HFFc6 (cell line): Measurements from ENCODE around the gene NQO2. TPM values are rescaled to one million over a fixed set of nuclear protein-coding genes. Genes with fewer than 3 reads are reported as not detected.
A peak's percentile ranks its signal among the peaks of the same experiment; 100 is the strongest.
"Not testable (repeated sequence)": the region's sequence is repeated elsewhere in the genome, so short reads cannot be mapped to it uniquely, and the experiment has no call there.

ENCODE experiments used
- DNase-seq: peaks from one replicate; pipeline ENCODE4 v3.0.0-alpha.2; 2018
- H3K27ac Mint-ChIP-seq: 2 replicates; pipeline ENCODE4 v1.8.0; 2020; ENCODE audit warnings: mild to moderate bottlenecking, mixed read lengths
- H3K27me3 Mint-ChIP-seq: 2 replicates; pipeline ENCODE4 v1.8.0; 2021; ENCODE audit warnings: mild to moderate bottlenecking, moderate library complexity, mixed read lengths; ENCODE audit not compliant: insufficient read depth
- H3K36me3 Mint-ChIP-seq: 2 replicates; pipeline ENCODE4 v1.8.0; 2021; ENCODE audit warnings: low read depth, mixed read lengths
- H3K4me1 Mint-ChIP-seq: 2 replicates; pipeline ENCODE4 v1.8.0; 2020; ENCODE audit warnings: low read depth, mixed read lengths
- H3K4me3 Mint-ChIP-seq: 2 replicates; pipeline ENCODE4 v1.8.0; 2020; ENCODE audit warnings: mild to moderate bottlenecking, moderate library complexity, mixed read lengths
- H3K9me3 Mint-ChIP-seq: 2 replicates; pipeline ENCODE4 v1.8.0; 2020; ENCODE audit warnings: mild to moderate bottlenecking, mixed read lengths
- total RNA-seq, 6 experiments: library from RNA; stranded (reverse); fragmentation: NEBNext Ultra II Directional; extraction: Animal tissue kit (Norgen Biotek cat#: 25700); gene quantifications; 2 replicates in 1 of 6; 3 replicates in 5 of 6; pipeline ENCODE4 v1.2.3, GENCODE V29; 2021
- TF ChIP-seq, protein P1 (sequence below): fragments of 200-600 bp; sonication (generic); IDR thresholded peaks from 2 replicates; pipeline ENCODE4 v1.5.0; 2021; ENCODE audit warnings: antibody characterized with exemption, mild to moderate bottlenecking

Gene NQO2
- total RNA-seq, 6 experiments from 2014 or later = 28.9 to 48.6 (median 43.6) TPM

DNA sequence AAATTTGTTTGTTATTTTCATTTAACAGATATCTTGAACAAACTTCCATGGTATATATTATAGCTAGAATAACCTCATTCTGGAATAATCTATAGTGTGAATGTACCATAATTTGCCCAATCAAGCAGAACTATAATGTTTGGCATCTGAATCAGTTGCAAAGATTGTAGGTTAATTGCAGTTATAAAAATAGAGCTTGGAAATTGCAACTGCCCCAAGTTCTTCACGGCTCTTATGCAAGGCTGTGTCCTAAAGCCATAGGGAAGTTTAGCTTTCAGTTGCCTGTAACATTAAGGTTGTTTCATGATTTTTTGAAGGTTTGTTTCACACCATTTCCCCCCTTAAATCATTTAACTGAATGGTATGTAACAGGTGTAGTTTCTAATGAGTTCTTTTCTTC lies 19.4 kb downstream of the NQO2 start:
- TF ChIP-seq, protein P1, sequence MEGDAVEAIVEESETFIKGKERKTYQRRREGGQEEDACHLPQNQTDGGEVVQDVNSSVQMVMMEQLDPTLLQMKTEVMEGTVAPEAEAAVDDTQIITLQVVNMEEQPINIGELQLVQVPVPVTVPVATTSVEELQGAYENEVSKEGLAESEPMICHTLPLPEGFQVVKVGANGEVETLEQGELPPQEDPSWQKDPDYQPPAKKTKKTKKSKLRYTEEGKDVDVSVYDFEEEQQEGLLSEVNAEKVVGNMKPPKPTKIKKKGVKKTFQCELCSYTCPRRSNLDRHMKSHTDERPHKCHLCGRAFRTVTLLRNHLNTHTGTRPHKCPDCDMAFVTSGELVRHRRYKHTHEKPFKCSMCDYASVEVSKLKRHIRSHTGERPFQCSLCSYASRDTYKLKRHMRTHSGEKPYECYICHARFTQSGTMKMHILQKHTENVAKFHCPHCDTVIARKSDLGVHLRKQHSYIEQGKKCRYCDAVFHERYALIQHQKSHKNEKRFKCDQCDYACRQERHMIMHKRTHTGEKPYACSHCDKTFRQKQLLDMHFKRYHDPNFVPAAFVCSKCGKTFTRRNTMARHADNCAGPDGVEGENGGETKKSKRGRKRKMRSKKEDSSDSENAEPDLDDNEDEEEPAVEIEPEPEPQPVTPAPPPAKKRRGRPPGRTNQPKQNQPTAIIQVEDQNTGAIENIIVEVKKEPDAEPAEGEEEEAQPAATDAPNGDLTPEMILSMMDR = no peak
- peaks cover 1% of the 10 kb centered on the region; the same call in 1 of the 2 replicates for H3K27me3 Mint-ChIP-seq
- H3K4me1 Mint-ChIP-seq = peaks cover 15% of the 10 kb centered on the region
- no peak overlapping the region for H3K27ac Mint-ChIP-seq
- peaks cover 37% of the 10 kb centered on the region for H3K36me3 Mint-ChIP-seq
- peaks cover 8% of the 10 kb centered on the region for H3K9me3 Mint-ChIP-seq
- no peak overlapping the region for H3K4me3 Mint-ChIP-seq
- no peak for DNase-seq

DNA sequence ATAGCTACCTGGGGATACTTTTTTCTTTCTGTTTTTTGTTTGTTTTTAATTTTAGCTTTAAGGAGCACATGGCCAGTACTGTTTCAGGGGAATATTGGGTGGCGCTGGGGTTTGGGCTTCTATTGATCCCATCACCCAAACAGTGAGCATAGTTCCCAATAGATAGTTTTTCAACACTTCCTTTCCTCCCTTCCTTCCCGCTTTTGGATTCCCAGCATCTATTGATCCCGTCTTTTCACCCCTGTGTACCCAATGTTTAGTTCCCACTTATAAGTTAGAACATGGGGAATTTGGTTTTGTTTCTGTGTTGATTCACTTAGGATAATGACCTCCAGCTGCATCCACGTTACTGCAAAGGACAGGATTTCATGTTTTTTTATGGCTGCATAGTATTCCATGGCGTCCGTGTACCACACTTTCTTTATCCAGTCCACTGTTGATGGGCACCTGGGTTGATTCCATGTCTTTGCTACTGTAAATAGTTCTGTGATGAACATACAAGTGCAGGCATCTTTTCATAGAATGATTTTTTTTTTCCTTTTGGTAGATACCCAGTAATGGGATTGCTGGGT lies 20.1 kb downstream of the NQO2 start:
- no peak for DNase-seq
- Mint-ChIP-seq H3K4me3 (no peak overlapping the region), H3K27ac (no peak overlapping the region), H3K4me1 (peaks cover 22% of the 10 kb centered on the region), H3K9me3 (peaks cover 8% of the 10 kb centered on the region), H3K36me3 (peaks cover 37% of the 10 kb centered on the region), H3K27me3 (peaks cover 1% of the 10 kb centered on the region; the same call in 1 of the 2 replicates)
- TF ChIP-seq, protein P1 = no peak

DNA sequence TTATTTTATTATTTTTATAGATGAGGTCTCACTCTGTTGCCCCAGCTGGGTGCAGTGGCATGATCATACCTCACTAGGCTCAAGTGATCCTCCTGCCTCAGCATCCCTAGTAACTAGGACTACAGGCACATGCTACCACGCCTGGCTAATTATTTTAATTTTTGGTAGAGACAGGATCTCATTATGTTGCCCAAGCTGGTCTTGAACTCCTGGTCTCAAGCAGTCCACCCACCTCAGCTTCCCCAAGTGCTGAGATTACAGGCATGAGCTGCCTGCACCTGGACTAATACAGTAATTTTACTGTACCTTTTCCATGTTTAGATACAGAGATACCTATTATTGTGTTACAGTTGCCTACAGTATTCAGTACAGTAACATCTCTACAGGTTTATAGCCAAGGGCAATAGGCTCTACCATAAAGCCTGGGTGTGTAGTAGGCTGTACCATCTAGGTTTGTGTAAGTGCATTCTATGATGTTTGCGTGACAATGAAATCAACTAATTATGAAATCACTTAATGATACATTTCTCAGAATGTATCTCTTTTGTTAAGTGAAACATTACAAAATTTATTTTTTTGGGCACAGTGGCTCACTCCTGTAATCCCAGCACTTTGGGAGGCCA lies 21.4 kb downstream of the NQO2 start:
- not testable (repeated sequence) for H3K27ac Mint-ChIP-seq, H3K27me3 Mint-ChIP-seq, H3K9me3 Mint-ChIP-seq, H3K4me3 Mint-ChIP-seq, DNase-seq
- H3K36me3 Mint-ChIP-seq = peaks cover 33% of the 10 kb centered on the region
- peaks cover 29% of the 10 kb centered on the region for H3K4me1 Mint-ChIP-seq

DNA sequence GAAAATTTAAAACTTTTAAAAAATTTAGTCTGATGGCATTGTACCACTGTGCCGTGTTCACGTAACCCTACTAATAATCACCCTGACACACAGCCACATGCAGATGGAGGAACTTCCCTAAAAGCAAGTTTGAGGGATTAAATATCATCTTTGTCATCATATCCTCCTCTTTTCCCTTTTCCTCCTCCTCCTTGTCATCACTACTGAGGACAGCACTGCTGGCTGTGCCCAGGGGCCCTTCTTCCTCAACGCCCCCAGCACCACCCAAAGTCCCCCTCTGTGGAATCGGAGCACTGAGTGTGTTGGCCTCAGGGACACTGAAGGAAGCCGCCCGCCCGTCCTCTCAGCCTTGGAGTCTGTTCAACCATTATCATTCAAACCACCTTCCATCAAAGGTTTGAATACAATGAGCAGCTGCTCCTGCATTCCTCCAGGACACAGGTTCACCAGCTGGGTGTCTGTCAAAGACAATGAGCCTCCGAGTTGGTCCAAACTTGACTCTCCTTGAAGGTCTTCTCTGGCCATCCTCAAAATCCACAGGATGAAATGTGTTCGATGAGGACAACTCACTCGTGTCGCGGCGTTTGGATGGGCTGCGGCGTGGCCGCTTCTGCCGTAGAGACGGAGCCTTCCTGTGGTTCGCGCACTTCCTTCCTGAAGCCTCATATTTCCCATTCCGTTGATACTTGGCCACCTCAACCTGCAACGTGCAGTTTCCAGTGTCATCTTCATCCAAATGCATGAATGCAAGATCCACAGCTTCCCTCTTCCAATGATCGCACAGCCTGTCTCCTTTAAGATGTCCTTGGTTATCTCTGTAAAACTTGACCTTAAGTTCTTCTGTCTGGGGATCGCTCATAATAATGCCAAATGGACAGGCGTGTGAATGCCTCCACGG lies 23.3 kb downstream of the NQO2 start:
- Mint-ChIP-seq H3K4me3 (peak overlapping the region; percentile 67), H3K27me3 (peaks cover 3% of the 10 kb centered on the region; the same call in 1 of the 2 replicates), H3K4me1 (peaks cover 36% of the 10 kb centered on the region), H3K36me3 (peaks cover 32% of the 10 kb centered on the region), H3K27ac (peak overlapping the region; percentile 96), H3K9me3 (peaks cover 8% of the 10 kb centered on the region)
- TF ChIP-seq, protein P1 = no peak
- no peak for DNase-seq

DNA sequence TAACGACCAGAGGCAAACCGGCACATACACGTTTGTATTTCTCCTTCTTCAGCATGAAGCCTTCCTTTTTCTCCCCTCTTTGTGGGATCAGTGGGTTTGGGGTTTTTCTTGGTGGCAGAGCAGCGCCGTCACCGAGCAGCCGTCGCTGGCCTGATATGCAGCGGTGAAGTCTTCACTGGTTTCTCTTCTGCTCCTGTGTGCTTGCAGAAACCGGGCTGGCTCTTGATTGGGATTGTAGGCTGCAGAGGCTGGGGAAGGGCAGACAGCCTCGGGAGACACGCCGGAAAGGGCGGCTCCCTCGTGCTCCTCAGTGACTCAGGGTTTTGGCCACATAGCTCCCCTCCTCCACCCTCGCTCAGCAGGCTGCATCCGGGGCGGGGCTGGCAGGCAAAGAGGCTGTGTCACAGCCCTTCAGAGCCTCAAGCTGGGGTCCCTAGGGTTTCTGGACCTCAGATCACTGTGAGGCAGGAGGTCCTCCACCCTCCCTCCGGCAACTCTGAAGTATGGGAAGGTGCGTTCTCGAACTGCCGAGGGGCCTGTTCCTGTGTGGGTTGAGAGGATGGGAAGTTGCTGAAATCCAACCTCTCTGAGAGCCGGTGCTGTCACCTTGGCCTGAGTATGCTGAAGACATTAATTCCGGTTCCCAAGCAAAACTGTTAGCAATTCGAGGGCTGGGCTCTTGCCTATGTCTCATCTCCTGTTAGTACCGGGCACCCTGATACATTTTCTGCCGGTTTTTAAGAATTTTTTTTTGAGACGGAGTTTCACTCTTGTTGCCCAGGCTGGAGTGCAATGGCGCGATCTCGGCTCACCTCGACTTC lies 24.2 kb downstream of the NQO2 start:
- H3K4me3 Mint-ChIP-seq = peak overlapping the region; percentile 67
- peaks cover 32% of the 10 kb centered on the region for H3K36me3 Mint-ChIP-seq
- peaks cover 36% of the 10 kb centered on the region for H3K4me1 Mint-ChIP-seq
- peaks cover 8% of the 10 kb centered on the region for H3K9me3 Mint-ChIP-seq
- TF ChIP-seq, protein P1 = no peak
- peaks cover 3% of the 10 kb centered on the region; the same call in 1 of the 2 replicates for H3K27me3 Mint-ChIP-seq
- H3K27ac Mint-ChIP-seq = peak overlapping the region; percentile 96
- DNase-seq = peak; percentile 77
